Right ventricle myocardium inferior (tissue), 1 donor: ENCODE data around the gene MRPL43. TPM values are rescaled to one million over a fixed set of nuclear protein-coding genes. Genes with fewer than 3 reads are reported as not detected.

Experiments
- ATAC-seq: fragments of 200-7000 bp; cut with Tn5 transposase; one replicate; pipeline ENCODE4 v1.9.1; 2020; ENCODE audit warnings: mild to moderate bottlenecking, moderate library complexity
- DNase-seq: peaks from one replicate; pipeline ENCODE4 v3.0.0; 2021; ENCODE audit errors: missing footprints
- intact Hi-C: fragments of 100-400 bp; cut with DNase I; formaldehyde crosslinking; loops from one replicate; pipeline ENCODE4 v1.11.0; 2022
- microRNA-seq: library from miRNA; unstranded; fragments of <30 nt; microRNA quantifications from one replicate; pipeline ENCODE4 v1.2.0, GENCODE V29; 2020
- total RNA-seq: library from RNA; stranded (reverse); fragmentation: NEBNext Ultra II Directional; extraction: Animal tissue kit (Norgen Biotek cat#: 25700); gene quantifications from one replicate; pipeline ENCODE4 v1.2.1, GENCODE V29; 2021
- donor health status: DM: no; HTN: yes; CAD: no; lungs with severe emphysema.

MRPL43 gene
- total RNA-seq, 1 donor from 2014 or later = 58.3 TPM

DNA sequence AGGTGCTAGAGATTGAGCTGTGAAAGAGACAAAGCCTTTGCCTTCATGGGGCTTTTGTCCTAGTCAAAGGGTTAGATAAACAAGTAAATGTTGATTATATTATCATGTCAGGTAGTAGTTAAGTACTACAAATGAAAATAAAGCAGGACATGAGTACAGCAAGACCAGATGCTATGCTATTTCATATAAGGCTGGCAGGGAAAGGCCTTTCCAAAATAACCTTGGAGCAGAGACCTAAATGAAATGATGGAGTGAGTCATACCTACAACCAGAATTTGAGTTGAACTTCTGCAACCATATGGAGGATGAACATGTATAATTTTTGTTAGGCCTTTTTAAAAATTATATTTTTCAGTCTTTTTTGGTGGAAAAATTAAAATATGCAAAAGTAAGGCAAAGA is 41.5 kb downstream of the MRPL43 start:
- no peak for ATAC-seq
- no peak for DNase-seq
- intact Hi-C loops = no loop called here

DNA sequence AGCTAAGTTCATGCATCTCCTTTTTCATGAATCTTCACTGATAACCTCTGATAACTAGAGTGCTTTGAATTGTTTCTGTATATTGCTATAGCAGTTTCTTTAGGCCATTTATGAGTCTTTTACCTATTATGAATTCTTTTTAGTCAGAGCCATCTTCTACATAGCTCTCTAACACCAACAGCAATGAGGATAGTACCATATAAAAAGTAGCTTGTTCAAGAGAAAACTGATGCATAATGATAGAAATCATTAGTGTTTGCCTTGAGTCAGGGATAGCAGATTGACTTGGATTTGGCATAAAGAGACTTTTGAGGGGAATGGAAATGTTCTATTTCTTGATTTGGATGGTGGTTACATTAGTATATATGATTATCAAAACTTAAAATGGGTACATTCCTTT is 43.8 kb downstream of the MRPL43 start:
- intact Hi-C loops = no loop called here
- DNase-seq (no peak), ATAC-seq (no peak)

GRCh38 chr10:100942229-100942628 is 45.1 kb downstream of the MRPL43 start:
- ATAC-seq = no peak
- no peak for DNase-seq
- intact Hi-C loops = no loop called here

- ATAC-seq (no peak), DNase-seq (no peak)
- intact Hi-C loops = no loop called here
Observed at GRCh38 chr10:100939763-100940344, 47.4 kb downstream of the MRPL43 start.

Small RNA genes within 50 kb of the gene (microRNA-seq; reads per million reads assigned to microRNA genes)
- gene MIR608 = not detected

Other genes with a start within 250 kb of the MRPL43 start
- not detected for gene PAX2, start 241.9 kb downstream of the MRPL43 start, total RNA-seq
- gene SLF2, start 74.5 kb downstream of the MRPL43 start, total RNA-seq = 17.0 TPM
- 1.5 TPM for gene SEMA4G, start 18.0 kb downstream of the MRPL43 start, total RNA-seq
- 6.6 TPM for gene TWNK, start within 50 bp of the MRPL43 start, total RNA-seq
- 43.4 TPM for gene LZTS2, start 12.3 kb upstream of the MRPL43 start, total RNA-seq
- gene PDZD7, start 43.6 kb upstream of the MRPL43 start, total RNA-seq = 0.22 TPM
- gene SFXN3, start 43.7 kb upstream of the MRPL43 start, total RNA-seq = 14.1 TPM
- 4.8 TPM for gene KAZALD1, start 74.5 kb upstream of the MRPL43 start, total RNA-seq
- not detected for gene TLX1, start 143.8 kb upstream of the MRPL43 start, total RNA-seq
- gene LBX1, start 242.0 kb upstream of the MRPL43 start, total RNA-seq = not detected